Measurements from ENCODE around the gene TNS3.

TNS3 gene

GRCh38 chr7:47281966-47282643, 299.8 kb downstream of the TNS3 start:
- peaks cover 20% of the 10 kb centered on the region for H3K27me3 Mint-ChIP-seq
- H3K27ac Mint-ChIP-seq: no peak overlapping the region
- no peak overlapping the region for H3K4me3 Mint-ChIP-seq
- H3K4me1 Mint-ChIP-seq: no peaks in the 10 kb centered on the region
- DNase-seq (no peak), ATAC-seq (peak; percentile 19)
- H3K9me3 Mint-ChIP-seq: peaks cover 5 to 13% of the 10 kb centered on the region in 2 donors

DNA sequence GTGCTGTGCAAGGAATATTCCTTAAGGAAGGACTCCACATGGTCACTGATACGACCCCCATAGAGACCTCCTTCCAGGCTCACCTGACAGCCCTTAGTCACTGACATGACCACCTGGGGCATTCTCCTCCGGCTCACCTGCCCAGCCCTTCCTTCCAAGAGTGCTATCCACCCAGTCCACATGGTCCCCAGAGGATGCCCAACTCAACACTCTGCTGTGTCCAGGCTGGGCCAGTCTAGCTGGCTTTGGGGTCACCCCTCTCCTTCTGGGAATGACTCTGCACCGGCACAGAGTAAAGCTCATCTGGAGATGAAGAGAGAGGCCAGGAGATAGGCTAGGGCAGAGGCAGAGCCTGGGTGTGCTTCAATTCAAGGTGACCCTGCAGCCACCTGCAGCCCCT, 300.8 kb downstream of the TNS3 start:
- no peak for DNase-seq
- Mint-ChIP-seq H3K4me1 (no peaks in the 10 kb centered on the region), H3K9me3 (peaks cover 5 to 13% of the 10 kb centered on the region in 2 donors), H3K27me3 (peaks cover 20% of the 10 kb centered on the region), H3K27ac (no peak overlapping the region), H3K4me3 (no peak overlapping the region)
- ATAC-seq: no peak

DNA sequence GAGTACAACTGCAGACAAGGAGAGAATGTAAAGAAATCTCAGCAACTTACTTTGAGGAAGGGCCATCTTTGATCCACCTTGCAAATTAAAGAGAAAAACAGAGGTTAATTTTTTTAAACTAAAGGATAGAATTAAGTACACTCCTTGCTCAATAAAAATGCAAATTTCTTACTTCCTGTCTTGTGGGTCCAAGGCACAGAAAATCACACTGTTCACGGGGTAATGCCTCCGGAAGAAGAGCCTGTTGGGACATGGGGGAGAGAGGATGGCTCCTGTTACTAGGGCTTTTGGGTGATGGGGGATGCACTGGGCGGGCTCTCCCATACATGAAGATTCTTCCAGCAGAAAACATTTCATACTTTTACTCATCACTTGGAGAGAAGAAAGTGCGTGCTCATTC, 301.8 kb downstream of the TNS3 start:
- H3K27me3 Mint-ChIP-seq: peaks cover 12% of the 10 kb centered on the region
- H3K4me3 Mint-ChIP-seq: no peak overlapping the region
- ATAC-seq (no peak), DNase-seq (no peak)
- H3K4me1 Mint-ChIP-seq: no peaks in the 10 kb centered on the region
- H3K9me3 Mint-ChIP-seq: peaks cover 0 to 5% of the 10 kb centered on the region in 2 donors
- H3K27ac Mint-ChIP-seq: no peak overlapping the region

DNA sequence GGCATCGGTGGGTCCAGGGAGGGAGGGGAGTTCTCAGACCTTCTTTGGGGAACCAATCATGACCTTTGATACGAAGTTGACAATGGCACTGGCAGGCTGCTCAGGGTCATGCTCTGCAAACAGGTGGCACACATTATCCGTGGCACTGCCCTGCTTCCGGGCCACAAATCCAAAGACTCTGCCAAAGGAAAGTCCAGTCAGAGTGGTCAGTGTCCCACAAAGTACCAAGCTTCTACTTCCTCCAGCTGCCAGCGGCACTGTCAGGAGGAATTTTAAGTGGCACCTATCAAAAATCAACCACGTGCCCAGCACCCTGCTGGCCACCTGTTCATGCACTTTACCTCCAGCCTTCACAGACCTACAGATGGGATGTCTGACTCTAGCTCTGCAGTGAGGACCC, 303.9 kb downstream of the TNS3 start:
- ATAC-seq (no peak), DNase-seq (no peak)
- Mint-ChIP-seq H3K27ac (no peak overlapping the region), H3K9me3 (no peaks in the 10 kb centered on the region), H3K4me3 (no peak overlapping the region), H3K4me1 (no peaks in the 10 kb centered on the region), H3K27me3 (peaks cover 12% of the 10 kb centered on the region)

GRCh38 chr7:47277321-47277781, 304.6 kb downstream of the TNS3 start:
- Mint-ChIP-seq H3K27ac (no peak overlapping the region), H3K9me3 (no peaks in the 10 kb centered on the region), H3K4me3 (no peak overlapping the region), H3K4me1 (no peaks in the 10 kb centered on the region), H3K27me3 (peaks cover 7% of the 10 kb centered on the region)
- no peak for ATAC-seq
- DNase-seq: no peak

- Mint-ChIP-seq H3K27me3 (no peaks in the 10 kb centered on the region), H3K9me3 (no peaks in the 10 kb centered on the region), H3K27ac (no peak overlapping the region), H3K4me1 (no peaks in the 10 kb centered on the region), H3K4me3 (no peak overlapping the region)
- ATAC-seq: no peak
- DNase-seq: no peak
Observed at GRCh38 chr7:47273974-47274766, 307.7 kb downstream of the TNS3 start.

DNA sequence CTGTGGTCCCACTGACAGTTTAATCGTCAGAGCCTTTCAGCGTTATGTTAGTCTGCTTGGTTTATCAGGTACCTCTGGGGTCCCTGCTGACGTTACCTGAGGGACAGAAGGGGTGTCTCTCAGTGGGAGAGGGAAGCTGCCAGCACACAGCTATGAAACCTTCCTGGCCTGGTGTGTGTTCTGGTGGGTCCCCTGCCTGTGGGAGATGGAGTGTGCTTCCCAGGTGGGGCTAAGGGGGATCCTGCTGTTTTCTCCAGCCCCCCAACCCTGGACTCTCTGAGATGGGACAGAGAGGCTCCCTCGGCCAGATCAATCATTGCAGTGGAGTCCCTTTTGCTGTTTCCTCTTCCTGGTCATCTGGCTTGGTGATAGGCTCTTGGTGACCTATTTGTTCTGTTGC, 308.8 kb downstream of the TNS3 start:
- Mint-ChIP-seq H3K9me3 (no peaks in the 10 kb centered on the region), H3K27ac (no peak overlapping the region), H3K27me3 (no peaks in the 10 kb centered on the region), H3K4me1 (no peaks in the 10 kb centered on the region), H3K4me3 (no peak overlapping the region)
- DNase-seq (no peak), ATAC-seq (no peak)

GRCh38 chr7:47271749-47272148, 310.2 kb downstream of the TNS3 start:
- Mint-ChIP-seq H3K9me3 (no peaks in the 10 kb centered on the region), H3K27ac (peak overlapping the region in 1 of 2 donors; percentile 2), H3K4me3 (no peak overlapping the region), H3K4me1 (no peaks in the 10 kb centered on the region), H3K27me3 (no peaks in the 10 kb centered on the region)
- ATAC-seq (no peak), DNase-seq (no peak)

- DNase-seq: no peak
- Mint-ChIP-seq H3K27ac (no peak overlapping the region), H3K4me3 (no peak overlapping the region), H3K27me3 (peaks cover 9% of the 10 kb centered on the region), H3K9me3 (no peaks in the 10 kb centered on the region), H3K4me1 (no peaks in the 10 kb centered on the region)
- ATAC-seq: no peak
Observed at GRCh38 chr7:47268851-47269836, 312.8 kb downstream of the TNS3 start.

DNA sequence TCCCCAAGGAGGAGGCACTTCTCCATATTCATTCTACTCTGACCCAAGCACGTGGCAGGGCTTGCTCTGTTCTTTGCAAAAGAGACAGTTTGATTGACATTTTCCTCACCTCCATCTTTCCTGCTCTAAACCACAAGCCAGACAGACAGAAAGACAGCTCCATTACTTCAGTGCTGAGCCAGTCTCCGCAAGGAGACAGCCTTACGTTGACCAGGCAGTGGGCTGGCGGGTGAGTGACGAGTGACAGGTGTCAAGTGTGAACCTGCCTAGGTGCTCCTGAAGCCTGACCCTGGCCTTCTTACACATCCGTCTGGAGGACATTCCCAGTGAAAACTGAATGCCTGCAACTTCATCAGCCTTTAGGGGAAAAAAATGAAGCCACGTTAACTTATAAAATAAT, 314.6 kb downstream of the TNS3 start:
- Mint-ChIP-seq H3K4me1 (no peaks in the 10 kb centered on the region), H3K4me3 (no peak overlapping the region), H3K27me3 (peaks cover 9% of the 10 kb centered on the region), H3K9me3 (no peaks in the 10 kb centered on the region), H3K27ac (no peak overlapping the region)
- no peak for ATAC-seq
- no peak for DNase-seq

- peaks cover 9% of the 10 kb centered on the region for H3K27me3 Mint-ChIP-seq
Observed at GRCh38 chr7:47266799-47267198, 315.1 kb downstream of the TNS3 start.

GRCh38 chr7:47266131-47266706, 315.7 kb downstream of the TNS3 start:
- DNase-seq (peak; percentile 36 to 52), ATAC-seq (peak; percentile 67)
- Mint-ChIP-seq H3K27ac (no peak overlapping the region), H3K4me3 (no peak overlapping the region), H3K27me3 (peaks cover 9% of the 10 kb centered on the region), H3K4me1 (no peaks in the 10 kb centered on the region), H3K9me3 (no peaks in the 10 kb centered on the region)

More at GRCh38 chr7:47266799-47267198, 315.1 kb downstream of the TNS3 start:
- Mint-ChIP-seq H3K4me3 (no peak overlapping the region), H3K4me1 (no peaks in the 10 kb centered on the region), H3K9me3 (no peaks in the 10 kb centered on the region), H3K27ac (no peak overlapping the region)
- ATAC-seq: no peak
- DNase-seq: no peak

GRCh38 chr7:47265621-47266020, 316.3 kb downstream of the TNS3 start:
- Mint-ChIP-seq H3K27ac (no peak overlapping the region), H3K27me3 (peaks cover 9% of the 10 kb centered on the region), H3K9me3 (no peaks in the 10 kb centered on the region), H3K4me1 (no peaks in the 10 kb centered on the region), H3K4me3 (no peak overlapping the region)
- DNase-seq: no peak
- no peak for ATAC-seq

GRCh38 chr7:47264021-47264651, 317.8 kb downstream of the TNS3 start:
- ATAC-seq: no peak
- Mint-ChIP-seq H3K27me3 (peaks cover 16% of the 10 kb centered on the region), H3K27ac (no peak overlapping the region), H3K4me3 (no peak overlapping the region), H3K9me3 (no peaks in the 10 kb centered on the region), H3K4me1 (no peaks in the 10 kb centered on the region)
- no peak for DNase-seq

DNA sequence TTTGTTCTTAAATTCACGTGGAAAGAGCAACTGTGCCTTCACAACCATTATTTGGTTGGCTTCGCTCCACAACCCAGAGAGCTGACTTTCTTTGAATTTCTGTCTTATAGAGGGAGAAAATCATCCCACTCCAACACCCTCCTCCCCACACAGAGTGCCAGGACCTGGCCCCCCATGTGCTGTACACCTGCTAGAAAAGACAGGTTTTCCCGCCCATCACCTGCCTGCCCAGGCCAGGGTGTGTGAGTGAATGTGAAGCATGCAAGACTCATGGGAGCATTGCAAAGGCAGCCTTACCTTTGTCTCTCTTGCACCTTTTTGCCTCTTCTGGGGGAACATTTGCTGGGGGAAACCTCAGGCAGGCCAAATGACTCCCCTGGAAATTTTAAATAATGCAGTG, 319.0 kb downstream of the TNS3 start:
- Mint-ChIP-seq H3K4me3 (no peak overlapping the region), H3K27ac (no peak overlapping the region), H3K27me3 (peaks cover 16% of the 10 kb centered on the region), H3K9me3 (no peaks in the 10 kb centered on the region), H3K4me1 (no peaks in the 10 kb centered on the region)
- ATAC-seq (no peak), DNase-seq (no peak)

Data from stimulated activated naive CD8-positive, alpha-beta T cell treated with anti-CD3 and anti-CD28 coated beads, Interleukin-15, amount 100 ng/mL, for 72 hours (primary cell).